Activated CD4-positive, alpha-beta T cell treated with anti-CD3 and anti-CD28 coated beads for 36 hours (primary cell): ENCODE results near the gene KCNJ12. TPM values are rescaled to one million over a fixed set of nuclear protein-coding genes. Genes with fewer than 3 reads are reported as not detected.

Experiments used
- ATAC-seq: fragments of 200-7000 bp; cut with Tn5 transposase; one replicate; pipeline ENCODE4 v1.10.0; 2021; ENCODE audit warnings: mild to moderate bottlenecking, moderate library complexity
- CTCF ChIA-PET: fragments of 350-600 bp; sonication (Branson Sonifier 250); formaldehyde crosslinking; loops from one replicate; lab custom pipeline; 2021; ENCODE audit warnings: antibody characterized with exemption; lab: Charles Lee
- POLR2A ChIA-PET: fragments of 350-600 bp; sonication (Branson Sonifier 250); formaldehyde crosslinking; loops from one replicate; lab custom pipeline; 2021; ENCODE audit warnings: antibody characterized with exemption, inconsistent platforms; lab: Charles Lee
- DNase-seq: peaks from one replicate; pipeline ENCODE4 v3.0.0-alpha.2; 2020
- H3K27ac Mint-ChIP-seq: one replicate; pipeline ENCODE4 v1.8.0; 2021; ENCODE audit warnings: mixed read lengths
- H3K27me3 Mint-ChIP-seq: one replicate; pipeline ENCODE4 v1.8.0; 2021; ENCODE audit warnings: mixed read lengths
- H3K36me3 Mint-ChIP-seq: one replicate; pipeline ENCODE4 v1.8.0; 2021; ENCODE audit warnings: low read depth, mixed read lengths
- H3K4me1 Mint-ChIP-seq: one replicate; pipeline ENCODE4 v1.8.0; 2021; ENCODE audit warnings: mixed read lengths
- H3K4me3 Mint-ChIP-seq: one replicate; pipeline ENCODE4 v1.8.0; 2021; ENCODE audit warnings: mild to moderate bottlenecking, moderate library complexity, mixed read lengths
- H3K9me3 Mint-ChIP-seq: one replicate; pipeline ENCODE4 v1.8.0; 2021; ENCODE audit warnings: low read depth, mixed read lengths
- intact Hi-C, 2 experiments: fragments of 100-400 bp; cut with DNase I in 1 of 2; cut with micrococcal nuclease in 1 of 2; formaldehyde crosslinking; loops; one replicate each; pipeline versions ENCODE4 v1.14.2 to v1.15.1; 2022 to 2024; cut with DNase I, micrococcal nuclease
- total RNA-seq, 2 experiments: library from RNA; stranded (reverse); gene quantifications; one replicate each; pipeline ENCODE4 v1.2.3, GENCODE V29; 2021

KCNJ12 gene
- total RNA-seq, 2 experiments from 2014 or later: not detected

DNA sequence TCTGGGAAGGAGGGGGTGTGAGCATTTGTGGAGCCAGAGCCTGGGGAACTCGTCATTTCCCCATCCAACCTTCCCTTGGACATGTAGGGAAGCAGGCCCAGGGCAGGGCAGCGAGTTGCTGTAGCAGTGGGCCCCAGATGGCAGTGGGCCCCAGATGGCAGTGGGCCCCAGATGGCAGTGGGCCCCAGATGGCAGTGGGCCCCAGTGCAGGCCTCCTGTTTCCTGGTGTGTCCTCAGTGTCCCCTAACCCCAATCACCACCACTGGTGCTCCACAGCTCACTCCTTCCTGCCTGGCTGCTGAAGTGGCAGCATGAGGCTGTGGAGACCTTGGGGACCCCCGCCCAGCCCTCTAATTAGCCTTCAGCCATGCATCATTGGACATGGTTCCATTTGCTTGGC is 4.5 kb downstream of the KCNJ12 start:
- peaks cover 7% of the 10 kb centered on the region for H3K4me1 Mint-ChIP-seq
- intact Hi-C loops: no loop called here
- H3K36me3 Mint-ChIP-seq: no peaks in the 10 kb centered on the region
- ATAC-seq (no peak), DNase-seq (no peak)
- POLR2A ChIA-PET: no interaction called here
- no peaks in the 10 kb centered on the region for H3K9me3 Mint-ChIP-seq
- H3K27me3 Mint-ChIP-seq: peaks cover 10% of the 10 kb centered on the region
- no peak overlapping the region for H3K4me3 Mint-ChIP-seq
- no peak overlapping the region for H3K27ac Mint-ChIP-seq
- CTCF ChIA-PET: no interaction called here

DNA sequence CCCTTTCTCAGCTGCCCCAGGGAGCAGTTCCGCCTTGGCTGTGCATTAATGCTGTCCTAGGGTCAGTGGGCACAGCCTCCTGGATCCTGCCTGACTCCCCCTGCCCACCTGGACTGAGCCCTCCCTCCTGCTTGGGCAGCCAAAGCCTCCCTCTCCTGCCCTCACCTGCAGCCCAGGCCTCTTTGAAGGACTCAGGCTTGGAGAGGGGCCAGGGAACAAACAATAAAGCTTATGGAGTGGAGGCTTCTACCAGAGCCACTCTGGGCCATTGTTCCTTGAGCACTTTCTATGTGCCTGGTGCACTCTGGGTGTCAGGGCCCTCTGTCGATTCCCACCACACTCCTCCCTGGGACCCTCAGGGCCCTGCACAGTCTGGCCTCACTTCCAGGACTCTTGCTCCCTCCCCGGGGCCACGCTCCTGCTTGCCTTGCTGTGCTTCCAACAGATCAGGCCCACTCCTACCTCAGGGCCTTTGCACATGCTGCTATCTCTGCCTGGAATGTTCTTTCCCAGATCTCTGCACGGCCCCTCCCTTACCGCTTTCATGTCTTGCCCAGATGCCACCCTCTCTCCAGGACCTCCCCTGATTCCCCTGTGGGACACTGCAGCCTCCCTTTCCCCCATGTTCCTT is 5.0 kb downstream of the KCNJ12 start:
- intact Hi-C loops: no loop called here
- peaks cover 5% of the 10 kb centered on the region for H3K4me1 Mint-ChIP-seq
- ChIA-PET CTCF (no interaction called here), POLR2A (no interaction called here)
- no peaks in the 10 kb centered on the region for H3K36me3 Mint-ChIP-seq
- no peak overlapping the region for H3K4me3 Mint-ChIP-seq
- ATAC-seq: no peak
- H3K9me3 Mint-ChIP-seq: no peaks in the 10 kb centered on the region
- DNase-seq: no peak
- no peak overlapping the region for H3K27ac Mint-ChIP-seq
- peaks cover 6% of the 10 kb centered on the region for H3K27me3 Mint-ChIP-seq

DNA sequence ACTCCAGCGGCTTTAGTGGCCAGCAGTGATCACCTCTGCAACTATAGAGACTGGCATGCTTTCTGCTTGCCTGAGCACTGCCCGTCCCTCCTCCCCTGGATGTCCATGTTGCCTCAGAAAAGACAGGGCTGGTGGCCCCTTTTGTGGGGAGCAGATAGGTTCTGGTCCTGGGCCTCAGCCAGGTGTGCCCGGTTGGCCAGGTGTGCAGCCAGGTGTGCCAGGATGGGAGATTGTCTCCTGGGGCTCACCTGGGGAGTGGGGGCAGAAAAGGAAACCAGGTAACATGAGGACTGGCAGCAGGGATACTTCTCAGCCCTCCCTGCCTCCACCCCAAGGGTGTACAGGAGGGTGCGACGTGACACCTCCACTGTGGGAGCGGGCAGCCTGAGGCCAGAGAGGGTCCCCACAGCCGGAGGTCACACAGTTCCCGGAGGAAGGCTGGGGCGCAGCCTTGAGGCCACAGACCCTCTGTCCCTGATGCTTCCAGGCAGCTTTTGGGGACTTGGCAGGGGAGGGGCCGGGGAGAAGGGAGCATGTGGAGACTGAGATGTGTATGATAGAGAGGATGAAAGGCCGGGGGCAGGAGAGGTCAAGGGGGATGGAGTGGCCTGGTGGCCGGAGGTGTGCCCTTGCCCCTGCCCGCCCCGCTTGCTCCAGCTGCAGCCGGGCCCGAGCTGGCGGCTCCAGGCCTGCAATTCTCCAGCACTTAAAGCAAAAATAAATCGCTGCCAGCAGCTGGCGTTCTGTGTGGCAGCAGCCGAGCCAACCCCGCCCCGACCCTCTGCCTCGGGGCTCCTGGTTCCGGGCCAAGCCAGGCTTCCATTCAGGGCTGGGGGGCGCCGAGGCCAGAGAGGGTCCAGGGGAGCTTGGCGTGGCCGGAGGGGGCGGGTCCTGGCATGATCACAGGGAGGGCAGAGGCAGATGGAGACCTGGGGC is 6.7 kb downstream of the KCNJ12 start:
- CTCF ChIA-PET: no interaction called here
- H3K4me3 Mint-ChIP-seq: no peak overlapping the region
- peaks cover under 1% of the 10 kb centered on the region for H3K27me3 Mint-ChIP-seq
- H3K4me1 Mint-ChIP-seq: peaks cover under 1% of the 10 kb centered on the region
- H3K27ac Mint-ChIP-seq: no peak overlapping the region
- POLR2A ChIA-PET: interaction anchor here (0.5 kb wide), 1 partner anchor 124 kb away, joined by 4 read pairs; no protein-coding TSS in a partner anchor
- intact Hi-C loops: no loop called here
- ATAC-seq (no peak), DNase-seq (no peak)
- H3K9me3 Mint-ChIP-seq: no peaks in the 10 kb centered on the region
- H3K36me3 Mint-ChIP-seq: no peaks in the 10 kb centered on the region

DNA sequence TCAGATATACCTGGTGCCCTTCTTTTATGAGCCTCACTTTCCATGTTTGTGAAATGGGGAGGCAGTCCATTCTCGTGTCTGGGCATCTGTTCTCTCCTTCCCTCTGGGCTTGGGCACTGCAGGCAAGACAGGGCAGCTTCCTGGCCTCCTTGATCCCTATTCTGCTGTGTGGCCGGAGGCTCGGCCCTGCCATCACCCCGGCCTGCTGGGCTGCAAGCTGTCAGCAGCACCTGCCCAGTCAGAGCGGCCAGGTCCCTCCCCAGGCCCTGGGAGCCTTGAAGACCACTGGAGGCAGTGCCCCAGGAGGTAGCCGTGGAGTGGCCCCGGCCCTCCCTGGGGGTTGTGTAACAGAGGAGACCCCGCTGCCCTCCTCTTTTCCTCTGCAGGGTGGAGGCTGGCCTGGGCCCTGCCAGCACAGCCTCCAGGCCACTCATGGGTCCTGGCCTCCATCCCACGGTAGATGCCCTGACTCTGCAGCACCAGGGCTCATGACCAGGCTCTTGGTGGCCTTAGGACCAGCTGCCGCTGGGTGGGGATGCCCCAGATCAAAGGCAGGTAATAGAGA is 9.2 kb downstream of the KCNJ12 start:
- Mint-ChIP-seq H3K4me1 (no peaks in the 10 kb centered on the region), H3K9me3 (no peaks in the 10 kb centered on the region), H3K4me3 (no peak overlapping the region), H3K27me3 (no peaks in the 10 kb centered on the region), H3K27ac (no peak overlapping the region), H3K36me3 (no peaks in the 10 kb centered on the region)
- ATAC-seq (no peak), DNase-seq (no peak)
- CTCF ChIA-PET: no interaction called here
- intact Hi-C loops: no loop called here
- POLR2A ChIA-PET: no interaction called here

DNA sequence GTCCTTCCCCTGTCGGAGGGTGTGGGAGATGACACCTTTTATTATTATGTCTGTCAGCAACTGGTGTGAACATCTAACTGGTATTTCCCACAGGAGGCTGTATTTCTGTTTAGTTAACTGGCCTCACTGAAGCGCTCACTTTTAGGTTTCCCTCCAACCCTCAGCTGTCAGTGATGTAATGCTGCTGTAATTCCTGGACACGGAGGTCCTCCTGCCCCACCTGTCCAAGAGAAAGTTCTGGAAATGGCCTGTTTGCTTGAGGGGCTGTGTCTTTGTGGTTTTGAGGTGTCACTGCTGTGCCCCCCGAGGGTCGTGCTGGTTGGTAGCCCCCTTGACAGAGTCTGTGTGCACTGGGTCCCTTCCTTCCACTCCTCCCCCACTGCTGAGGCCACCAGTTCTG is 11.5 kb downstream of the KCNJ12 start:
- H3K36me3 Mint-ChIP-seq: no peaks in the 10 kb centered on the region
- H3K9me3 Mint-ChIP-seq: no peaks in the 10 kb centered on the region
- H3K27ac Mint-ChIP-seq: no peak overlapping the region
- H3K27me3 Mint-ChIP-seq: peaks cover 2% of the 10 kb centered on the region
- intact Hi-C loops: no loop called here
- ATAC-seq: no peak
- no peaks in the 10 kb centered on the region for H3K4me1 Mint-ChIP-seq
- DNase-seq: no peak
- H3K4me3 Mint-ChIP-seq: no peak overlapping the region
- CTCF ChIA-PET: interaction anchor here (0.6 kb wide), 1 partner anchor 67 kb away, joined by 4 read pairs; no protein-coding TSS in a partner anchor
- POLR2A ChIA-PET: no interaction called here

DNA sequence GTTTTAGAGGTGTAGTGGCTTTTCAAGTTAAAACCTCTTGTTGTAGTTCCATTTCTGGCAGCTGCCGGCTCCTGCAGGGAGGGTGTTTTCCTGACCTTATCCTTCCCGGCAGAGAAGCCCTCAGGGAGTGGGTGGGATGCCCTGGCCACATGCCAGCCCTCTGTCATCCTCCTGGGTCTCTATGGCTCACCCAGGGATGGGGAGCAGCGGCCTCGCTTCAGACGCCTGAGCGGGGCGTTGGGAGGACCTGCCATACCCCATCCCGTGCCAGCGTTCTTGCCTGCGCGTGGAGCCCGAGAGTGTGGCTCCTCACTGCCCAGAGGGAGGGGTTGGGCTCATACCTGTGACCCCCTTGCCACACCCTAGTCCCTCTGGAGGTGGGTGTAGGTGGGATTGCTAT is 11.9 kb downstream of the KCNJ12 start:
- ATAC-seq: no peak
- H3K9me3 Mint-ChIP-seq: no peaks in the 10 kb centered on the region
- CTCF ChIA-PET: interaction anchor here (0.6 kb wide), 1 partner anchor 68 kb away, joined by 4 read pairs; no protein-coding TSS in a partner anchor

DNA sequence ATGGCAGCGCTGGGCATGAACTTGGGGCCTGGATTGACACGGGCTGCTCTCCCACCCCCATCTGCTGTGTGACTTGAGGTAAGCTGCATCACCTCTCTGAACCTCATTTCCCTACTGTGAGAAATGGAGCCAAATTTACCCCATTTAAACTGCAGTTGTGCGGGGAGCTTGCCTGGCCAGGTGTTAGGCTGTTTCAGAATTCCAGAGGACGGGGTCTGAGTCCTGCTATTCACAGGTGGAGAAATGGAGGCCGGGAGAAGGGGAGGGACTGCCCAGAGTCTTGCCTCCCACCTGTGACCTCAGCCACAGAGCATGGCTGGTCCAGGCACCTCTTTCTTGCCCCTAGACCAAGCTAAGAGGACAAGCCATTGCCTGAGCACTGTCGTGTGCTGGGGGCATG is 12.8 kb downstream of the KCNJ12 start:
- intact Hi-C loops: no loop called here
- no peak overlapping the region for H3K4me3 Mint-ChIP-seq
- peaks cover 2% of the 10 kb centered on the region for H3K27me3 Mint-ChIP-seq
- ATAC-seq: no peak
- H3K9me3 Mint-ChIP-seq: no peaks in the 10 kb centered on the region
- no peak for DNase-seq
- POLR2A ChIA-PET: no interaction called here
- H3K27ac Mint-ChIP-seq: no peak overlapping the region
- no peaks in the 10 kb centered on the region for H3K4me1 Mint-ChIP-seq
- no peaks in the 10 kb centered on the region for H3K36me3 Mint-ChIP-seq
- CTCF ChIA-PET: no interaction called here

More for the DNA sequence above, 11.9 kb downstream of the KCNJ12 start:
- Mint-ChIP-seq H3K27me3 (peaks cover 2% of the 10 kb centered on the region), H3K4me3 (no peak overlapping the region), H3K4me1 (no peaks in the 10 kb centered on the region), H3K27ac (no peak overlapping the region), H3K36me3 (no peaks in the 10 kb centered on the region)
- intact Hi-C loops: no loop called here
- DNase-seq: no peak
- POLR2A ChIA-PET: no interaction called here

DNA sequence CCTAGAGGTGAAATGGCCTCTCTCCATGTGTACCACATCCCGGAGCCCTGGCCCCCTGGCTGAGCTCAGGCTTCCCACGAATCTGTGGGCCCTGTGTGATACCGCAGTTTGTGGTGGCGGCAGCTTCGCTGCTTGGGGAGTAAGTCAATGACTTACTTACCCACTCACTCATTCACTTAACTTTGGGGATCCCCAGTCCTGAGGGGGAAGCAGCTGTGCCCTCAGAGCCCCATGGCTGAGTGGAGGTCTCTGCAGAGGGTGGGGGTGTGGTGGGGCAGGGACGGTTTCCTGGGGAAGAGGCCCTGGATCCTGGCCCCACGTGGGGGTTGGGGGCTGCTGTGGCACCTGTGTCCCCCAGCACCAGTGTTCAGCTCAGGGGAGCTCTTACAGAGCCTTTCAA is 13.2 kb downstream of the KCNJ12 start:
- no peaks in the 10 kb centered on the region for H3K9me3 Mint-ChIP-seq
- intact Hi-C loops: no loop called here
- DNase-seq: peak; percentile 21
- H3K27me3 Mint-ChIP-seq: peaks cover 2% of the 10 kb centered on the region
- no peak overlapping the region for H3K4me3 Mint-ChIP-seq
- ChIA-PET CTCF (no interaction called here), POLR2A (no interaction called here)
- no peaks in the 10 kb centered on the region for H3K36me3 Mint-ChIP-seq
- H3K4me1 Mint-ChIP-seq: no peaks in the 10 kb centered on the region
- peak; percentile 30 for ATAC-seq
- H3K27ac Mint-ChIP-seq: no peak overlapping the region

DNA sequence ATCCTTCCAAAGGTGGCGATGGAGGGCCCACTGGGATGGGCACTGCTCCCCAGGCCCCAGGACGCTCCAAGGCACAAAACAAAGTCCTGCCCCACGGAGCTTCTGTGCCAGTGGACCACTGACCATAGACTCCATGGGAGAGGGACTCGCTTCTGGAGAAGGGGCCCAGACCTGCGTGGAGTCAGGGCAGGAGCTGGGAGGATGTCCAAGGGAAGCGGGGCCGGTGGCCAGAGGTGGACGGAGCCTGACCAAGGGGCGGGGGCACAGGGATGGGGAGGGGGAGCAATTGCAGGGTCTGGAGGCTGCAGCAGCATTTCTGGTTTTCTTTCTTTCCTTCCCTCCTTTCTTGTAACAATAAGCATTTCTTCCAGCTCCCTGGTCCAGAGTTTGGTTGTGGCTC is 14.1 kb downstream of the KCNJ12 start:
- Mint-ChIP-seq H3K9me3 (no peaks in the 10 kb centered on the region), H3K36me3 (no peaks in the 10 kb centered on the region), H3K27ac (no peak overlapping the region), H3K4me3 (no peak overlapping the region), H3K4me1 (no peaks in the 10 kb centered on the region), H3K27me3 (peaks cover 2% of the 10 kb centered on the region)
- ChIA-PET CTCF (no interaction called here), POLR2A (no interaction called here)
- ATAC-seq (no peak), DNase-seq (no peak)
- intact Hi-C loops: no loop called here

DNA sequence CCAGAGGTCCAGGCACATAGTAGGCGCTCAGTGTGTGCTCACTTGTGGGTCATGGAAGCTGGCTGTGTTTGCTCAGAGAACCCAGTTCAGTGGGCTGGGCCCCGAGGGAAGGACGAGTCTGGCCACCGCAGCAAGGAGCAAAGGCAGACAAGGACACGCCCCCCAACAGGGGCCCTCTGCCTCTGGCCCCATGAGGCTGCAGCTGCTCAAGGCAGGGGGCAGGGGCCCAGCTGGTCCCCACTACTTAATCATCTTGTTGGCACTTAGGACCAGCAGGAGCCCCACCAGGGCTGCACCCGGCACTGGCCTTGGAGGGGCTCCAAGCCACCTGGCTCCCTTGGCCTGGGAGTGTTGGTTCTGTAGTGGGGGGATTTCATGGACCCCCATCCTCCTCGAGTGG is 16.1 kb downstream of the KCNJ12 start:
- Mint-ChIP-seq H3K4me3 (no peak overlapping the region), H3K9me3 (no peaks in the 10 kb centered on the region), H3K4me1 (no peaks in the 10 kb centered on the region), H3K36me3 (no peaks in the 10 kb centered on the region), H3K27ac (no peak overlapping the region), H3K27me3 (peaks cover 2% of the 10 kb centered on the region)
- intact Hi-C loops: no loop called here
- ChIA-PET CTCF (no interaction called here), POLR2A (no interaction called here)
- ATAC-seq (no peak), DNase-seq (no peak)

DNA sequence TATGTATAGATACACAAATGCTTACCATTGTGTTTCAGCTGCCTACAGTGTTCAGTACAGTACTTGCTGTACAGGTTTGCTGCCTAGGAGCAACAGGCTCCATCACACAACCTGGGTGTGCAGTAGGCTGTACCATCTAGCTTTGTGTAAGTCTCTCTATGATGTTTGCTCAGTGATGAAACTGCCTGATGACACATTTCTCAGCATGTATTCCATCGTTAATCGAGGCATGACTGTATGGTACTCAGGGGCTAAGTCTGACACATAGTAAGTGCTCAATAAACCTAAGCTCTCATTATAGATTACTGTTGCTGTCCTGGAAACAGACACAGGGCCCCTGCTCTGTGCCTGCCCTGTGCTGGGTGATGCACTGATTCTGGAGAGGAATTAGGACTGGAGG is 18.1 kb downstream of the KCNJ12 start:
- intact Hi-C loops: no loop called here
- peaks cover 2% of the 10 kb centered on the region for H3K27me3 Mint-ChIP-seq
- H3K4me3 Mint-ChIP-seq: no peak overlapping the region
- no peaks in the 10 kb centered on the region for H3K9me3 Mint-ChIP-seq
- H3K27ac Mint-ChIP-seq: no peak overlapping the region
- CTCF ChIA-PET: no interaction called here
- H3K4me1 Mint-ChIP-seq: no peaks in the 10 kb centered on the region
- no peaks in the 10 kb centered on the region for H3K36me3 Mint-ChIP-seq
- POLR2A ChIA-PET: no interaction called here
- ATAC-seq (peak; percentile 23), DNase-seq (no peak)
